Nucleus accumbens (tissue), 56 donors: ENCODE measurements around the gene UBE2E3.
"Not testable (repeated sequence)": the region's sequence is repeated elsewhere in the genome, so short reads cannot be mapped to it uniquely, and the experiment has no call there.

Experiments used
- DNase-seq, 56 donors: peaks; one replicate each; lab custom pipeline; 2025; lab: John Stamatoyannopoulos, UW

UBE2E3 gene

DNA sequence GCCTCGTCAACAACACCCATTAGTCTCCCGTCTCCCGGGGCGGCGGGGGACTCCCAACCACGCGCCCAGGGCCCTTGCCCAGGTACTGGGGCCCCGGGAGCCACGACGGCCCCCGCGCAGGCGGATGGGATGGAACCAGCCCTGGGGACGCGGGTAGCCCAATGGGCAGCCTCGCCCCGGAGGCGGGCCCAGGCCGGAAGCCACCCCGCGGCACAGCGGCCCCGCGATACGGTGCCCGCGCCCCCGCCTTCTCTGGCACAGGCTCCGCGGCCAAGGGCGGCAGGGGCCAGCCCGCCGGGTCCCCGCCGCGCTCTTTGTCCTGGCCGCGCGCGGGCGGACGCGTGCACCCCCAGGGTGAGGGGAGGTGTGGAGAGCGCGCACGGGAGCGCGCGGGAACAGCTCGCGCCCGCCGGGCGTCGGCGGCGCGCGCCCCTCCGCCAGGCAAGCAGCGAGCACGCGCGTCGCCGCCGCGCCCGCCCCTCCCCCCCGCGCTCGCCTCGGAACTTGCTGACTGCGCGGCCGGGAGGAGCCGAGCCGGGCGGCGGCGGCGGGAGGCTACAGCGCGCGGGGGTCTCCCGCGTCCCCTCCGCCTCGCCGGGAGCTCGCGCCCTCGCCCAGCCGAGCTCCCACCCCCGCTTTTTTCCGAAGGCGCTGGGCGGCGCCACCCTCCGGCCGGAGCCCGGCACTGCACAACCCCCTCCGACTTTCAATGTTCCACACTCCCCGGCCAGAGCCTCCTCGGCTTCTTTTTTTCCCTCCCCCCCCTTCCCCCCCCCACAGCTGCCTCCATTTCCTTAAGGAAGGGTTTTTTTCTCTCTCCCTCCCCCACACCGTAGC lies at the start of gene UBE2E3:
TSS of gene UBE2E3 (plus strand) at position 500 of the 837 bp plus-strand sequence. CDS start 1,438 bp downstream, outside the sequence.
- DNase-seq = peak in 54 of 56 donors; percentile 46 to 93 (median 84)

DNA sequence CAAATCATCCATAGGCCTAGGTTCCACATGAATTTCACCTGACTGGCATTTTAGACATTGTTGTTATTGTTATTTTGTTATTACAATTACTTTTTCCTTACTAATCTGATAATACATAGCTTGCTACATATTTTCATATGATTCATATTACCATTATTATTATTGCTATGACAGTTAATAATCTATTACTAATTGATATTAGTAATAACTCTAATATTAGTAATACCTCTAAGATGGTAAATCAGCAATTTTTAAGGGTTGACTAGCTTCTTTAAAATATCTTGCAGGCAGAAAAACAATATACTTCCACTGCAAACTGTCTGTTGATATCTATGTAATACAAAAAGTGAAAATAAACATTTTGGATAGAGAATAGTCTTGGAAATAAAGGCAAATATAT lies 48.6 kb upstream of the UBE2E3 start:
- no peak for DNase-seq

DNA sequence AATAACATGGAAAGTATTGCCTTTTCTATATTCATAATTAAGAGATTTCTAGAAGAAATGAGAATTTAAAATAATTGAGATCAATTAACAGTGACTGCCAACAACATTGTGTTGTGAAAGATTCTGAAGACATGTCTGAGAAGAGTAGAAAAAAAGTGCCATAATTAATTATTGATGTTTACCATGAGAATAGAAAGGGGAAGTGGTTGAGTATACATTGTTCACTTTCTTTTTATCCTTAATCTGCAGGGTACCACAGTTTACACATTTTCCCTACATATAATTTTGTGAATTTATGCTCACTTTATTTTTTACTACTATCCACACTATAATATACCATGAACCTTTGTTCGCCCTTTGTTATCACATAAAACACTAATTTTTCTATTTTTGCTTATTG lies 47.1 kb upstream of the UBE2E3 start:
- DNase-seq = no peak

DNA sequence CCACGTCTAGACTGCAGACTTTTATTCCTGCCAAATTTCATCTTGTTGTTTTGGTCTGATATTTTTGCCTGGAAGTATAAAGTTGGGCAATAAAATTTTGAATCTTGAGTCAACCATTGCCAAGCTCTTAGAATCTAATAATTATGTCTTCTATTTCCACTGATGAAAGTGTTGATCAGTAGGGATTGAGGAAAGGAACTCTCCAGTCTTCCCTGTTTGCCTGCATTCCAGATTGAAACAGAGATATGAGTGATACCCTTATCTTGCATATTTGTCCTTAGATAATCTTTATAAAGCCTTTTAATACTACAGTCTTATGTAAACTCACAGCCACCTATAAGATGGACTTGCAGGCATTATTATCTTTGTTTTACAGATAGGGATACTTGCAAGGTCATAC lies 45.5 kb upstream of the UBE2E3 start:
- DNase-seq = no peak

DNA sequence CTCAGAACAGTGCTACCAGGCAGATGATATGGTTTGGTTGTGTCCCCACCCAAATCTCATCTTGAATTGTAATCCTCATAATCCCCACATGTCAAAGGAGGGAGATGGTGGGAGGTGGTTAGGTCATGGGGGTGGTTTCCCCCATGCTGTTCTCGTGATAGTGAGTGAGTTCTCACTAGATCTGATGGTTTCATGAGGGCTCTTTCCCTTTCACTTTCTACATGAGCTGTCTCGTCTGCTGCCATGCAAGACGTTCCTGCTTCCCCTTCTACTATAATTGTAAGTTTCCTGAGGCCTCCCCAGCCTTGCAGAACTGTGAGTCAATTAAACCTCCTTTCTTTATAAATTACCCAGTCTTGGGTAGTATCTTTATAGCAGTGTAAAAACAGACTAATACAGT lies 42.9 kb upstream of the UBE2E3 start:
- not testable (repeated sequence) for DNase-seq

DNA sequence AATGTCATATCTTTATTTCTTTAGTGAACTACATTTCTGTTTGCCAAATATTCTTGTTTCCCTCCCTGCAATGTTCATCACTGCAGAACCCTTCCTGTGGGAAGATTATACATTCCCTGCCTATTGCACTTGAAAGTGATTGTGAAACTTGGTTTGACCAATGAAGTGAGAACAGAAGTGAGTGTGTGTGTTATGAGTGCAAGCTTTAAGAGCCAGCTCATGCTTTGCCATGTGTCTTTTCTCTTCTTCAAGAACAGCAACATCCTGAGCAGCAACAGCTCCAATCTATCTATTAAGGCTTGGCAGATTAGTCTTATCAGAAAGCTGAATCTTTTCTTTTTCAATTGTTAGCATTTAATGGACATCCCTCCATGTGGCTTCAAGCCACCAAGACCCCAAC lies 42.0 kb upstream of the UBE2E3 start:
- no peak for DNase-seq

DNA sequence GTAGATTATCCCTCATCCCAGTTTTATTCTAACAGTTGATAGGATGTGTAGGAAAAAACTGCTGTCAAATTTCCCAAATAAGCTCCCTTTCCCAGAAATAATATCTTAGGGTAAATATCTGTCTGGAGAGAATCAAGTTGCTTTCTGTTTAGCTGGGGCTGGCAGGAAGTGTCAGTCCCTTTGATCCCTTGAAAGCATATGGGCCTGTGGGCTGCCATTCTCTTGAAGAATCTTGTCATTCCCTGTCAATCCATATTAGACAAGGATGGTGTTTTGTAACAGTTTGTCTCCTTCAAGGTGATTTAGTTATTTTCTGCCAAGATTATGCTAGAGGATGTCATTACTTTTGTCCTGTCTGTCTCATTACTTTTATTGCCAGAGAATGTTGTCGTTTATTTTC lies 37.1 kb upstream of the UBE2E3 start:
- no peak for DNase-seq

DNA sequence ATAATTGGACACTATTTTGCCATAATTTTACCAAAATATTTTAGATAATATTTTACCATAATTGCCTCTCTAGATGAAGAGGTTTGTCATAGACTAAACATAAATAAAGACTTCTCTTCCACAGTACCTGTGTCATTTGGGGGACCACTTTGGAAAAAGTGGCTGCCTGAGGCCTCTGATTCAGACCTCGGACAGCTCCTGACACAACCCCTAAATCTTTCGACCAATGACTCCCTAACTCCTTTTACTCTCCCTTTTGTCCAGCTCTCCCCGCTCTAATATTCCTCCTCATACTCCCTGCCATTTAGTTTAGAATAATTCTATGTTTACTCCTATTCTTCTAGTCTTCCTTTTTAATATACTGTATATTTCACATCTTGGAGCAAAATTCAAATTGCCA lies 36.0 kb upstream of the UBE2E3 start:
- DNase-seq = no peak

DNA sequence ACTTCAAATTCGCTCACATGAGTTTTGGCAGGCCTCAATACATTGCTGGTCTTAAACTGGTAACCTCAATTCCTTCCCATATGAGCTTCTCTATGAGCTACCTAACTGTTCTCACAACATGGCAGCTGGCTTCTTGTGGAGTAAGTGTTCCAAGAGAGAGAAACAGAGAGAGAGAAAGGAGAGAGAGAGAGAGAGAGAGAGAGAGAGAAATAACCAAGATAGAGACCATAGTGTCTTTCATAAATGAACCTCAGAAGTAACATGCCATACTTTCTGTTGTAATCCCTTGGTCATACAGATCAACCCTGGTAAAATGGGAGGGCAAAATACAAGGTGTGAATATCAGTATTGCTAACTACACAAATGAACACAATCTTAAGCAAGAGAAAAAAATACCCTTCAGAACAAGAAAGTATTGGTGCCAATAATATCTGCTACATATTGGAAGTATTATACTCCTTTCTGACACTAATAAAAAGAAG lies 33.2 kb upstream of the UBE2E3 start:
- no peak for DNase-seq

DNA sequence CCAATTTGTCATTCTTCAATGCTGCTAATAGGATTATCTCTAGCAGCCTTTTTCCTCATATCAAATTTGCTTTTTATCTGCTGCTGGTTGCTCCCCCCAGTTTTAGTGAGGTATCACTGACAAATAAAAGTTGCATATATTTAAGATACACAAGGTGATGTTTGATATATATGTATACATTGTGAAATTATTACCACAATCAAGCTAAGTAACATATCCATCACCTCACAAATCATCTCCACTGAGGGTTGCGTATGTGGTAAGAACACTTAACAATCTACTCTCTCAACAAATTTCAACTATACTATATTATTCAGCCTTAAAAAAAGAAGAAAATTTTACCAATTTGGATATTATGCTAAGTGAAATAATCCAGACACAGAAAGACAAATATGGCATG lies 30.5 kb upstream of the UBE2E3 start:
- no peak for DNase-seq

DNA sequence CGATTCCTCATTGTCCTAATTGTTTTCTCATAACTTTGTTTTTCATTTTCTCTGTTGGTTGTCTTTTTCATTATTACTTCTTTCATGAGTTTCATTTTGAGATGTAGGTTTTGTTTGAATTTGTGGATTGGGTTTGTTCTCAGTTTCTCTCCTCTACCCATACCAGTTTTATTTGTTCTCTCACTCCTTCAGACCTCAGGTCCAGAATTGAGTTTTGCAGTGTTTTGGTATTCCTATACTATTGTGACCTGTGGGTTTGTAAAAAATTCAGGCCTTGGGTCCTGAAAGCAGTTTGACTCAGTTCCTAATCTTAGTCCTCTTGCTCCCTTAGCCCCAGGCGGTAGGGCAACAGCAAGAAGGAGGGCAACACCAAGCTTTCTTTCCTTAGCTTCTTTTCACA lies 28.3 kb upstream of the UBE2E3 start:
- no peak for DNase-seq

DNA sequence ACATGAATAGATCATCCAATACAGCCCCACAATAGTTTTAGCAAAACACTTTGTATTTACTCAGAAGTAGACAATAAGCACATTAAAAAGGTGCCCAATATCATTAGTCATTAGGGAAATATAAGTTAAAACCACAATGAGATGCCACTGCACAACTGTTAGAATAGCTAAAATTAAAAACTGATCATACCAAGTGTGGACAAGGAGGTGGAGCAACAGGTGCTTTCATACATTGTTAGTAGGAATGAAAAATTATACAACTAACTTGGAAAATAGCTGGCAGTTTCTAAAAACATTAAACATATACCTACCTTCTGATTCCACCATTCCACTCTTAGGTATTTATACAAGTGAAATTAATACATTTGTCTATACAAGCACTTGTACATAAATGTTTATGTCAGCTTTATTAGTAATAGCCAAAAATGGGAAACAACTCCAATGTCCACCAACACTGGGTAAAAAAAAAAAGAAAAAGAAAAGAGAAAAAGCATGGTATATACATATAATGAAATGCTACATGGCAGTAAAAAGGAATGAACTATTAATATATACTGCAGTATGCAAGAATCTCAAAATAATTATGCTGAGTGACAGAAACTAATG lies 27.6 kb upstream of the UBE2E3 start:
- no peak for DNase-seq

DNA sequence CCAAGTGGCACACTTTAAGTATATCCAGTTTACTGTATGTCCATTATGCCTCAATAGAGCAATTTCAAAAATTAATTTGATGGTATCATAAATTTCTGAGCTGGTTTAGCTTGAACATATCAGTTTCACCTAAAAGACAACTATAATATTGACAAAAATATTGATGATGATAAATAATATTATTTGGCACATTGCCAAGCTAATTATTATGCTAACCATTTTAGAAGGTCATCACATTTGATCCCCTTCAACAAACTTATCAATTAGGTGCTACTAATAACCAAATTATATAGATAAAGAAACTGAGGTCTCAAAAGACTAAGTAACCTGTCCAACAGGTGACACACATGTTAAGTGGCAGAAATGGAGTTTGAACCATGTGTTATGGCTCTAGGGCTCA lies 26.9 kb upstream of the UBE2E3 start:
- no peak for DNase-seq

DNA sequence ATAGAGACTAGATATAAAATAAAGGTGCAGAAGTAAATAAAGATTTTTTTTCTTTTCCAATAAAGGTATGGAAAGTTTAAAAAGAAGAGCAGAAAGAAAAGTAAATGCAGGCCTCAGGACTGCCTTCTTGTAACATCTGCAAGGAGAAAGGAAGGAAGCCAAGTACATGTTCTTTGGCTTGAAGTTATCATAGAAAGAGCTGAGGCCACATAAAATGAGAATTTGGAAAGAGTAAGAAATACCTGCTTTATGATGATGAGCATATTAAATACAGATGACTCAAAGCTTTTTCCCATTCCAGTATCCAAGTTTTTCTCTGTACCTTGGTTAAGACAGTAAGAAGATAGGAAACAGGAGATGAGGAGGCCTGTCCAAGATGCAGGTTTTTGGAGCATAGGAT lies 25.3 kb upstream of the UBE2E3 start:
- no peak for DNase-seq

DNA sequence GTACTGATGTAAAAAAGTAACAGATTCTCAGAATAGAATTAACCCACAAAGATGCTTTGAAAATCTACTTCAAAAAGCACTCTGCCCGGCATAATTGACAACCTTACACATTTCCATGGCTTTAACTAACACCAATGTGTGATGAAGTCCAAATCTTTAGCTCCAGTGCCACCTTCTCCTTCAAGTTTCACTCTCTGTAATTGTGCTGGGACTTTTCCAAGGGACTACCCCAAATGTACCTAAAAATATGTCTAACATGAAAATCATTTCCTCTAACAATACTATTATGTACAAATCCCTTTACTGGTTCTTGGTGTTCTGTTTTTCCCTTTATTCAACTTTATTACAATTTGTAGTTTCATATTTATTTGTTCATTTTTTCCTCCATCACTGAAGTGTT lies 20.6 kb upstream of the UBE2E3 start:
- no peak for DNase-seq

DNA sequence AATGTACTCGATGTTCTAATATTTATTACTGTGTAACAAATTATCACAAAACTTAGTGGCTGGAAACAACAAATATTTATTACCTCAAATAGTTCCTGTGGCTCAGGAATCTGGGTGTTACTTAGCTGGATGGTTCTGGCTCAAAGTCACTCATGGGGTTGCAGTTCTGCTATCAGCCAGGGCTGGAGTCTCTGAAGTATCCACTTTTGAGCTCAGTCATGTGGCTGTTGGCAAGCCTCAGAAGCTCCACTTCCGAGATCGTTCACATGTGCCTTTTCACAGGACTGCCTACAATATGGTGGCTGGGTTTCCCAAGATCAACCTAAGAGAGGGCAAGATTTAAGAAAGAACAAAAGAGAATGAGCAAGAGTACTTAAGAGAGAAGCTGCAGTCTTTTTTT lies 19.4 kb upstream of the UBE2E3 start:
- DNase-seq = no peak

DNA sequence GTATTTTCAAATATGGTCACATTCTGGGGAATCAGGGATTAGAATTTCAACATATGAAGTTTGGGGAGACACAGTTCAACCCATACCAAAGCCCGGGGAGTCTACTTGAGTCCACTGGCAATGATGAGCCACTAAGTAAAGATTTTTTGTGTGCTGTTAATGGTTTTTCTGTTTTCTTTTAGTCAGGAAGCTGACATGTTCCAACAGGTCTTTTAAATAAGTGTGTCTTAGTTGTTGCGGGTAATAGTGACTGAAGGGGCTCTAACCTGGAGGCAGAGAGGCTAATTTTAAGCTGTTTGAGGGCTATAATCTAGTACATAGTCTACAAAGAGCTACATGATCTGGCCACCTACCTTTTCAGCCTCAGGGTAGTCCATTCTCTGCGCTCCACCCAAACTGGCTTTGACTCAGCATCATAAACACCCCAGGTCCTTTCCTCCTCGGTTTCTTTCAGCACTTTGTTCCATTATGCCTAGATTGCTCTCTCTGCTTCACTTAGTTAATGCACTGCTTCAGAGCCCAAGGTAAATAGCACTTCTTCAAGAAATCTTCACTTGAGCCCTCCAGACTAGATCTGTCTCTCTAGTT lies 17.6 kb upstream of the UBE2E3 start:
- no peak for DNase-seq

DNA sequence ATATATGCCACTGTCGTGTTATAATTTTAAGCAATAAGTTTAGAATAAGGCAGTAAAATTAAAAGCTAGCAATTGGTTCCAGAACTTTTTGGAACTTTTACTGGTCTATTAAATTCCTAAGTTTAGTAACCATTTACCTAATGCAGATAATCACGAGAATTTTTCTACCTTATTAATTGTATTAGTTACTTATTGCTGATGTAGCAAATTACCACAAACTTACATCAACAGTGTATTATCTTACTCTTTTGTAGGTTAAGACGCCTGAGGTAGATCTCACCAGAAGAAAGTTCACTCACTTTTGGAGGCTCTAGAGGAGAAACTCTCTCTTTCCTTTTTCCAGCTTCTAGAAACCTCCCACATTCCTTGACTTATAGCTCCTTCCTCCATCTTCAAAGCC lies 14.0 kb upstream of the UBE2E3 start:
- no peak for DNase-seq

DNA sequence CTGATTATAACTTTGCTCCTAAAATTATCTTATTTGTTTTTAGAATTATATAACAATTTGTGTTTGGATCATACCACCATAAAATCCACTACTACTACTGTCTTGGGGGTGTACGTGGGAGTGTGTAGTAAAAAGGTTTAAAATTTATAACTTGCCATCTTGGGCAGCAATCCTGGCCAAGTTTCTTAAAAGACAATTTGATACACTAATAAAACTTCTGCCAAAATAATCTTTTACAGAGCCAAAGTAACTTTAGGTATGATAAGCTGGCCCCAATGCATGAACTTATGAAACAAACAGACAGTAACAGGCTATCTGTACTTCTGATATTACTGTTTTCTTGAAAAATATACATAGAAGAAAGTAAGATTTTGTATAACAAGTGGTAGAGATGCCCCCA lies 11.3 kb upstream of the UBE2E3 start:
- no peak for DNase-seq

DNA sequence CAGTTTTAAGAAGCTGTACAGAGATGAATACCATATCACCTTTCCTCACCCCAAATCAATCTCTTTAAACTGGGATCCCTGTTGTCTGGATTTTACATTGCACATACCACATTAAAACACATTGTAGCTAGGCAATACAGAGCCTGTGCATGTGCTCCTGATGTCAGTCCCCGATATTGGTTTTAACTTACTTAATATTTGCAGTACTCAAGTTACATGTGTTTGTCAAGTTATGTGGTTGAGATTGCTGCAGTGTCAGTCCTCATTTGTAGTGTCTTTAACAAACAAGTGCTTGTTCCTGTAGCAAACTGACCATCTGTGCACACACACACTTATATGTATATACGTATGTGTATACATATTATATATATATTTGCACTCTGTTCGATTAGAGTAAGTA lies 10.4 kb upstream of the UBE2E3 start:
- no peak for DNase-seq

DNA sequence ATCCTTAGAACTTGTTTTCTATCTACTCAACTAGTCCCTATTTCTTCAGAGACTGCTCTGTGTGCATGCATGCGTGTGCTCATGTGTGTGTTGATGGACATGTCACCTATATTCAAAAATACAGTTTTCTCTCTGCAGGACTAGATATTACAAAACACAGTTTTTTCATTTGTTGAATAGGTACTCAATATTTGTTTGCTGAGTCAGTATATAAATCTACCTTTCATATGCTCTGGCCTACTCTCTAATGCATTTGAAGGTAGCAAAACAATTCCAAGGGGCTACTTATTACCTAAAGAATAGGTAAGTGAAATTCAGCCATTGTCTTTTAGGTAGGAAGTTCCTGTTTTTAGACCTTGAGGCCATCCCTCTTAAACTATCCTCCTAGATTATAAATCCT lies 8.6 kb upstream of the UBE2E3 start:
- no peak for DNase-seq

DNA sequence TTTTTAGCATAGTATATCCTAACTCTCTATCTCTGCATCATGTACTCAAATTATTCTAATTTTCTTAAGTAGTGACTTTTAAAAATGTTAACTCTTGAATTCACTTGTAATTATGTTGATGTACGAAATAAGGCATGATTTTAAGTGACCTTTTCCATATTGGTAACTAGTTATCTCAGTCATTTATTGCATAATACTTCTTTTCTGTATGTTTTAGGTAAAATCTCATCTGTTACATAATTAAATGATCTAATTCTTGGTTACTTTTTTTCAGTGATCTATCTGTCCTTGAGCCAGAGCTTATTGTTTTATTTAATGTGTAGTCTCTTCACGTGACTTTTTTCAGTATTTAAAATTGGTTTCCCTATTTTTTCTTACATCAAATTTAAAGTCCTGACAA lies 4.8 kb upstream of the UBE2E3 start:
- DNase-seq = no peak
